Stomach (tissue), 9 donors: ENCODE results near the gene SLC28A1. TPM values are rescaled to one million over a fixed set of nuclear protein-coding genes. Genes with fewer than 3 reads are reported as not detected.
A peak's percentile ranks its signal among the peaks of the same experiment; 100 is the strongest.

Experiments used
- DNase-seq, 2 donors: peaks; one replicate each; pipeline versions ENCODE4 v3.0.0 to v3.0.0-alpha.2; 2013 to 2019
- H3K27ac ChIP-seq, 5 donors: fragments of 200-600 bp in 4 of 5; sonication (generic) in 4 of 5; one replicate each; pipeline ENCODE4 v1.5.1; 2013 to 2019; ENCODE audit warnings: mild to moderate bottlenecking in 1 of 5, moderate library complexity in 1 of 5
- H3K27me3 ChIP-seq, 3 donors: fragments of 200-600 bp; sonication (generic); one replicate each; pipeline ENCODE4 v1.5.1; 2017 to 2019; ENCODE audit warnings: mixed run types in 1 of 3
- H3K36me3 ChIP-seq, 4 donors: fragments of 200-600 bp; sonication (generic); 1 replicate in 3 of 4; 2 replicates in 1 of 4; pipeline ENCODE4 v1.5.1; 2016 to 2019
- H3K4me1 ChIP-seq, 4 donors: fragments of 200-600 bp; sonication (generic); one replicate each; pipeline ENCODE4 v1.5.1; 2016 to 2019
- H3K4me3 ChIP-seq, 4 donors: fragments of 200-600 bp; sonication (generic) in 3 of 4; one replicate each; pipeline ENCODE4 v1.5.1; 2016 to 2019; ENCODE audit warnings: mild to moderate bottlenecking in 1 of 4
- H3K9me3 ChIP-seq, 4 donors: fragments of 200-600 bp; sonication (generic); one replicate each; pipeline ENCODE4 v1.5.1; 2016 to 2019
- CTCF ChIP-seq, 7 experiments: fragments of 450-650 bp in 4 of 7; fragments of 200-600 bp in 3 of 7; sonication (generic) in 3 of 7; IDR thresholded peaks; one replicate each; pipeline ENCODE4 v1.5.1; 2016 to 2019; ENCODE audit warnings: antibody characterized with exemption in 7 of 7, control low read depth in 2 of 7, mild to moderate bottlenecking in 1 of 7
- POLR2AphosphoS5 ChIP-seq, 3 donors: sonication (generic); formaldehyde crosslinking; IDR thresholded peaks; one replicate each; pipeline ENCODE4 v1.6.1; 2016; ENCODE audit warnings: antibody characterized with exemption in 3 of 3
- WGBS, 5 donors: extraction: QIAGEN DNeasy Blood & Tissue Kit in 3 of 5; methylation state at CpG; one replicate each; pipeline versions ENCODE4 v1.1.5 to v1.1.7; 2013 to 2018; 5-methylcytosine and 5-hydroxymethylcytosine counted together
- intact Hi-C: fragments of 100-400 bp; cut with DNase I; formaldehyde crosslinking; loops from one replicate; pipeline ENCODE4 v1.15.1; 2023; ENCODE audit warnings: low total_unique reads
- polyA plus RNA-seq, 3 donors: library from polyadenylated mRNA; stranded (reverse); fragments of 200-250 nt; gene quantifications; one replicate each; pipeline ENCODE4 v1.2.3, GENCODE V29; 2013
- small RNA-seq, 4 donors: library from RNA; depleted of rRNA; stranded (forward); fragments of <200 nt; gene quantifications; one replicate each; pipeline ENCODE3, GENCODE V24; 2016
- total RNA-seq, 5 donors: library from RNA; depleted of rRNA; stranded (reverse); fragments of >200 nt; gene quantifications; one replicate each; pipeline versions ENCODE4 v1.1.0 to v1.2.3, GENCODE V29; 2014 to 2016
- donor health status: healthy with polysubstance abuse.
- donor health status: Bipolar disorder and iron deficiency.
- donor health status: healthy.

The SLC28A1 gene
- total and polyA plus RNA-seq, 8 donors: 0.92 TPM; not detected in 7

DNA sequence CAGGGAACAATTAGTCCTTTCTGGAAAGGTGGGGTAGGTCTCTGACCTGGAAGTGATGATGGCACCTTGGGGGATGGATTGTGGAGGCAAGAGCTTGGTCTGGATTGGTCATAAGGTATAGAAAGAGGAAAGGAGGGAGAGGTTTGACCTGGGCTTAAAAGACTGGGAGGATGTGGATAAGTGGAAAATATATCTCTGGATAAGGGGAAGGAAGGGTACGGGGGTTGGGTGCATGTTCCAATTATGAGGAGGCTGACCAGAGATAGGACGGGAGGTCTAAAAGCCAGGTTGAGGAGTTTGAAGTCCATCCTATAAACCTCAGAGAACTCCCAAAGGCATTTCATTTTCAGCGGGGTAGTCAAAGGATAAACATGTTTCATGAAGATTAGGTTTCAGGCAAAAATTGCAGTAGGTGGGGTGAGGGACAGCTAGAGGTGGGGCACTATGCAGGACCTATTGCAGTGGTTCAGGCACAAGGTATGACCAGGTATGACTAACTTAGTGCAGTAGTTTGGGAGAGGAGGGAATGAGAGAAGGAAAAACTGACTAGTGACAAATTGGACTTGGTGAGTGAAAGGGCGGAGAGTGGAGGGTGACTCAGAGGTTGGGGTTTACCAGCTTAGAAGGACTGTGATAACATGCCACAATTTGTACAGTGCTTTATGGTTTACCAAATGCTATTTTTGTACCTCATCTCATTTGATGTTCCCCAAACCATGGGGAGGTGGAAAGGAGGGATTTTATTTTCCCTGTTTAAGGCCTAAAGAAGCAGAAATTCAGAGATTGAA lies 107.9 kb downstream of the SLC28A1 start:
- peak; percentile 46 to 78 for DNase-seq
- Histone ChIP-seq H3K4me3 (no peak overlapping the region), H3K4me1 (peaks cover 6 to 70% (median 42%) of the 10 kb centered on the region in 4 donors), H3K27me3 (no peaks in the 10 kb centered on the region), H3K27ac (peak overlapping the region; percentile 16 to 78 (median 44)), H3K9me3 (no peaks in the 10 kb centered on the region), H3K36me3 (no peaks in the 10 kb centered on the region)
- intact Hi-C loops: no loop called here
- TF ChIP-seq POLR2AphosphoS5 (IDR thresholded peaks at IDR 0.05) (peak in 2 of 3 donors; percentile 43 to 69), CTCF (IDR thresholded peaks at IDR 0.05) (no peak)
- WGBS, 5 donors: 52 to 66% (median 56%) methylated on average over 4 of the region's 4 CpGs

Small RNAs within 50 kb of the gene (small RNA-seq; reads per million reads assigned to genes)
- gene RF00402 (0 reads per million in 4 donors), gene RNU6-339P (0 reads per million in 4 donors), gene RNU6-796P (0 reads per million in 4 donors)

Other genes starting within 250 kb of the SLC28A1 start
- 10 to 100 TPM; 13.4 to 70.1 (median 37.5) TPM for gene WDR73, start 230.4 kb upstream of the SLC28A1 start, total RNA-seq
- gene WDR73, start 230.4 kb upstream of the SLC28A1 start, polyA plus RNA-seq: 10 to 100 TPM in 2 of 3 donors, 1 to 10 TPM in 1; 9.1 to 15.5 (median 15.4) TPM
- 1 to 10 TPM in 1 of 5 donors, not detected in 4; 2.0 TPM for gene NMB, start 226.5 kb upstream of the SLC28A1 start, total RNA-seq
- 1 to 10 TPM; 3.8 to 5.3 (median 4.1) TPM for gene NMB, start 226.5 kb upstream of the SLC28A1 start, polyA plus RNA-seq
- gene SEC11A, start 168.5 kb upstream of the SLC28A1 start, total RNA-seq: 100 to 1,000 TPM in 1 of 5 donors, 10 to 100 TPM in 4; 24.3 to 181 (median 37.9) TPM
- 100 to 1,000 TPM; 108 to 186 (median 165) TPM for gene SEC11A, start 168.5 kb upstream of the SLC28A1 start, polyA plus RNA-seq
- gene ZNF592, start 136.1 kb upstream of the SLC28A1 start, total RNA-seq: 10 to 100 TPM in 3 of 5 donors, 1 to 10 TPM in 2; 9.7 to 36.8 (median 19.0) TPM
- 1 to 10 TPM; 3.8 to 5.8 (median 5.0) TPM for gene ZNF592, start 136.1 kb upstream of the SLC28A1 start, polyA plus RNA-seq
- 10 to 100 TPM in 1 of 5 donors, 1 to 10 TPM in 3, under 1 TPM in 1; 0.58 to 17.9 (median 8.1) TPM for gene ALPK3, start 67.3 kb upstream of the SLC28A1 start, total RNA-seq
- 1 to 10 TPM in 2 of 3 donors, under 1 TPM in 1; 0.76 to 4.7 (median 1.7) TPM for gene ALPK3, start 67.3 kb upstream of the SLC28A1 start, polyA plus RNA-seq
- gene PDE8A, start 97.2 kb downstream of the SLC28A1 start, total RNA-seq: 10 to 100 TPM; 22.2 to 85.9 (median 58.8) TPM
- 10 to 100 TPM; 15.6 to 19.2 (median 16.7) TPM for gene PDE8A, start 97.2 kb downstream of the SLC28A1 start, polyA plus RNA-seq